Eye (tissue), 1 donor: Measurements from ENCODE around the gene ASNSD1.
"Not testable (repeated sequence)": the region's sequence is repeated elsewhere in the genome, so short reads cannot be mapped to it uniquely, and the experiment has no call there.

Experiments
- DNase-seq: peaks from one replicate; pipeline ENCODE4 v3.0.0-alpha.2; 2015

The ASNSD1 gene

DNA sequence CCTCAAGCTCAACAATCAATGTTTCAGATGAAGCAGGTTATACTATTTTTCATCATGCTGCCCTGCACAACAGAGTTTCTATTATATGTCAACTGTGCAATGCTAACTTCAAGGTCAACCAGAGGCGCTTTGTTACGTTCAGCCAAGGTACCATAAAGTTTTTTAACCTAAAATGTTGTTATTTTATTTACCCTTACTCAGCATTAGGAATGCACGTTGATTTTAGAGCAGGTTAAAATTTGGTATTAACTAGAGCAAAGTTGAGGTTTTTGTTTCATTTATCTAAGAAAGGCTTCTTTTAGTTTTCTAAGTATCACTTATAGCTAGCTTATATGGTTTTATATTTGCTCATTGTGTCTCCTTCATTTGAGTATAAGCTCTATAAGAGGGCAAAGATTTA lies 35.0 kb downstream of the ASNSD1 start:
- no peak for DNase-seq

DNA sequence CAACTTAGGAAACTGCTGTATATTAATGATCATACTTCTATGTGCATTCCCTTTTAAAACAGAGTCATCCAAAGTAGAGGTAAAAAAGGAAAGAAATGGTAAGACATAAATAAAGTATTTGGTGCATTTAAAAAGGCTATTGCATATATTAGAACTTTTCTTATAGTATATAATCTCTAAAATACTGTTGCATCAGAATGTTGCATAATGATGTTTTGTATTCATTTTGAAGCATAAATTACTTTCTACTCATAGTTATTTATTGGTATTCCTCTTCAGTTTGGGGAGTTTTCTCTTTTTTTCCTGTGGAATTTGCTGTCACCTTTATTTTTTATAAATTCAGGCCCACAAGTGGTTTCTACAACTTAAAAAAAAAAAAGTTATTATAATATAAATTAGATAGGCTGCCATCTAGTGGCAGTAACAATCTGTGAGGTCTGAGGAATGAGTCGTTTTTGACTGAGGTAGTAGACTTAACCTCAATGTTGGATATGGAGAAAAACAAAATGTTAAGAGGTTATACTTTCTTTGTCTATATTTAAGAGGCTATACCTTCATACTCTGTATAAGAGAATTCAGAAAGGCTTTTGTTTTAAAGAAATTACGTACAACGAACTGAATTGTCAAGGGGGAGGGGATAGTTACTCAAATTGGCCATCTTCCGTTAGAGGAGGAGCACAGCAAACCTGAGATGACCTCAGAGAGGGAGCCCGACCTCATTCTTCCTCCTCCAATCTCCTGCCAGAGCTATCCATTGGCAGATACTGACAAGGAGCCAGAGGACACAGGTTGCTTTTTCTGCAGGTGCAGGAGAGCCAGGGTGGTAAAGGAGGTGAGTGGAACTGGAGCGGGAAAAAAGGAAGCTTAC lies 37.0 kb downstream of the ASNSD1 start:
- peak; percentile 67 for DNase-seq

- no peak for DNase-seq
Observed at GRCh38 chr2:189700681-189701080, 39.4 kb downstream of the ASNSD1 start.

- DNase-seq, result no peak
Observed at GRCh38 chr2:189702071-189702470, 40.8 kb downstream of the ASNSD1 start.

DNA sequence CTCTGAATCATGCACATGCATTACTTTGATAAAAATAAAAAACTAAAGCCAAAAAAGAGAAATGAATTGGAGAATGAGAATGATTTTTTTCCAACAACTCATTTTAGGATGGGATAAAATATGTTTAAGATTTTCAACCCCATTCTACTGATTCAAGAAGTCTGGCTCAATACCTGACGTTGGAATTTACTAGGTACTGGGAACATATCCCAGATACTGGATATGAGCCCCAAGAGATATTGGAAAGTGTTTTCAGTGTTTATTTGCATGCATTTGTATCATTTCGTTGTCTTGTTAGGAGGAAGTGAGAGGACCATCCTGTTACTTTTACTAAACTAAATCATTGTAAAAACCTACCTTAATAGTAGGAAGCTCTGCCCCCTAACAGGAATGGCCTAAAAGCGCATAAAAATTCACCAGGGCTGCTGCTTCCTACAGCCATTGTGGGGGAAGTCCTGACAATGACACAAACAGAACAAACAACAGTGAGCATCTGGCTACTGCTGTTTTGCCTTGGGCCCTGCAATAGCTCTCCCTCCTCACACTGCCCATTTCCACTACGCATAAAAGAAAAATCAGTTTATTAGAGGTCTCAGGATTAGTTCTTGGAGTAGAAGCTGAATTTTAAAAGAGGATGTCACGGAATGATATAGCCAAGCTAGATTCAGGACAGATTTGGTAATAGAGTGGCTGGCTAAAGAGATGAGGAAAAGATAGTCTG lies 48.4 kb downstream of the ASNSD1 start:
- no peak for DNase-seq

DNA sequence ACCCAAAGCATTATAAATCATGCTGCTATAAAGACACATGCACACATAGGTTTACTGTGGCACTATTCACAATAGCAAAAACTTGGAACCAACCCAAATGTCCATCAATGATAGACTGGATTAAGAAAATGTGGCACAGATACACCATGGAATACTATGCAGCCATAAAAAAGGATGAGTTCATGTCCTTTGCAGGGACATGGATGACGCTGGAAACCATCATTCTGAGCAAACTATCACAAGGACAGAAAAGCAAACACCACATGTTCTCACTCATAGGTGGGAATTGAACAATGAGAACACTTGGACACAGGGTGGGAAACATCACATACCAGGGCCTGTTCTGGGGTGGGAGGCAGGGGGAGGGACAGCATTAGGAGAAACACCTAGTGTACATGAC lies 56.3 kb downstream of the ASNSD1 start:
- not testable (repeated sequence) for DNase-seq

GRCh38 chr2:189719571-189719970 lies 58.3 kb downstream of the ASNSD1 start:
- no peak for DNase-seq
